NCI-H2081 (cell line): ENCODE data around the gene IER5.

ENCODE experiments used
- DNase-seq, 2 experiments: peaks; one replicate each; lab custom pipeline; 2025; lab: John Stamatoyannopoulos, UW

Gene IER5

GRCh38 chr1:181099152-181100014 is 10.9 kb downstream of the IER5 start:
- no peak for DNase-seq

- DNase-seq = no peak
Observed at GRCh38 chr1:181100015-181100905, 11.8 kb downstream of the IER5 start.

GRCh38 chr1:181100934-181101333 is 12.4 kb downstream of the IER5 start:
- DNase-seq = no peak

- peak; percentile 59 to 85 for DNase-seq
Observed at GRCh38 chr1:181101581-181102226, 13.2 kb downstream of the IER5 start.

- DNase-seq = no peak
Observed at GRCh38 chr1:181102841-181103240, 14.3 kb downstream of the IER5 start.

- no peak for DNase-seq
Observed at GRCh38 chr1:181103399-181103798, 14.9 kb downstream of the IER5 start.

GRCh38 chr1:181104042-181104789 is 15.7 kb downstream of the IER5 start:
- no peak for DNase-seq

GRCh38 chr1:181104790-181105133 is 16.3 kb downstream of the IER5 start:
- peak; percentile 35 to 60 for DNase-seq

- DNase-seq = peak; percentile 89 to 95
Observed at GRCh38 chr1:181105134-181106021, 16.9 kb downstream of the IER5 start.

- no peak for DNase-seq
Observed at GRCh38 chr1:181106022-181106312, 17.5 kb downstream of the IER5 start.

- DNase-seq = no peak
Observed at GRCh38 chr1:181106479-181106878, 18.0 kb downstream of the IER5 start.

- no peak for DNase-seq
Observed at GRCh38 chr1:181107711-181108110, 19.2 kb downstream of the IER5 start.

- no peak for DNase-seq
Observed at GRCh38 chr1:181108304-181108867, 19.9 kb downstream of the IER5 start.

- peak in 1 of 2 experiments; percentile 12 for DNase-seq
Observed at GRCh38 chr1:181110013-181110412, 21.5 kb downstream of the IER5 start.

- DNase-seq = no peak
Observed at GRCh38 chr1:181111559-181111958, 23.1 kb downstream of the IER5 start.

- DNase-seq = no peak
Observed at GRCh38 chr1:181112071-181112929, 23.8 kb downstream of the IER5 start.

- no peak for DNase-seq
Observed at GRCh38 chr1:181113059-181113641, 24.6 kb downstream of the IER5 start.

GRCh38 chr1:181114574-181115367 is 26.3 kb downstream of the IER5 start:
- DNase-seq = no peak

GRCh38 chr1:181115368-181115684 is 26.8 kb downstream of the IER5 start:
- no peak for DNase-seq
